GM18868 (cell line): Measurements from ENCODE around the gene SLC38A1.
A peak's percentile ranks its signal among the peaks of the same experiment; 100 is the strongest.

ENCODE experiments used
- ATAC-seq: cut with Tn5 transposase; IDR thresholded peaks from one replicate; pipeline ENCODE4 v1.9.1; 2021; ENCODE audit warnings: mild to moderate bottlenecking, moderate library complexity; ENCODE audit not compliant: unreplicated experiment

Gene SLC38A1

GRCh38 chr12:46237371-46238045 lies 31.3 kb downstream of the SLC38A1 start:
- no peak for ATAC-seq

GRCh38 chr12:46234000-46234399 lies 34.8 kb downstream of the SLC38A1 start:
- ATAC-seq = no peak

- ATAC-seq = no peak
Observed at GRCh38 chr12:46233423-46233822, 35.4 kb downstream of the SLC38A1 start.

GRCh38 chr12:46230983-46231382 lies 37.9 kb downstream of the SLC38A1 start:
- ATAC-seq = peak; percentile 52

- no peak for ATAC-seq
Observed at GRCh38 chr12:46230306-46230705, 38.5 kb downstream of the SLC38A1 start.

- no peak for ATAC-seq
Observed at GRCh38 chr12:46227616-46228015, 41.2 kb downstream of the SLC38A1 start.

- ATAC-seq = no peak
Observed at GRCh38 chr12:46224386-46224785, 44.5 kb downstream of the SLC38A1 start.

GRCh38 chr12:46223047-46223446 lies 45.8 kb downstream of the SLC38A1 start:
- ATAC-seq = no peak

- ATAC-seq = no peak
Observed at GRCh38 chr12:46222636-46223035, 46.2 kb downstream of the SLC38A1 start.

- ATAC-seq = no peak
Observed at GRCh38 chr12:46221255-46222128, 47.4 kb downstream of the SLC38A1 start.

GRCh38 chr12:46219877-46220655 lies 48.8 kb downstream of the SLC38A1 start:
- no peak for ATAC-seq

- ATAC-seq = no peak
Observed at GRCh38 chr12:46219132-46219876, 49.5 kb downstream of the SLC38A1 start.

GRCh38 chr12:46218322-46219095 lies 50.3 kb downstream of the SLC38A1 start:
- no peak for ATAC-seq

- ATAC-seq = peak; percentile 65
Observed at GRCh38 chr12:46217541-46218321, 51.1 kb downstream of the SLC38A1 start.

- ATAC-seq = peak; percentile 57
Observed at GRCh38 chr12:46214668-46215436, 54.0 kb downstream of the SLC38A1 start.

- no peak for ATAC-seq
Observed at GRCh38 chr12:46212108-46212982, 56.5 kb downstream of the SLC38A1 start.

- ATAC-seq = no peak
Observed at GRCh38 chr12:46210873-46211439, 57.9 kb downstream of the SLC38A1 start.
